K562 (cell line): ENCODE results near the gene CGREF1. TPM values are rescaled to one million over a fixed set of nuclear protein-coding genes. Genes with fewer than 3 reads are reported as not detected.

Experiments
- E2F6 ChIP-seq, 2 experiments: IDR thresholded peaks; 2 replicates each; pipeline ENCODE4 v1.6.1; 2011; ENCODE audit warnings: borderline replicate concordance in 1 of 2, control low read depth in 1 of 2, low read depth in 1 of 2, low read length in 1 of 2, mild to moderate bottlenecking in 1 of 2, mixed read lengths in 1 of 2, moderate library complexity in 1 of 2; ENCODE audit not compliant: insufficient read depth in 1 of 2, insufficient read length in 1 of 2, poor library complexity in 1 of 2, severe bottlenecking in 1 of 2; ENCODE audit errors: extremely low read depth in 1 of 2
- ESRRA ChIP-seq: fragments of 450-650 bp; IDR thresholded peaks from 2 replicates; pipeline ENCODE4 v1.6.1; 2014; ENCODE audit warnings: low read depth, mild to moderate bottlenecking, moderate library complexity, borderline replicate concordance
- FOXA3 ChIP-seq, 2 experiments: fragments of 450-650 bp in 1 of 2; sonication (generic) in 1 of 2; formaldehyde crosslinking; IDR thresholded peaks in 1 of 2; conservative IDR thresholded peaks in 1 of 2; 2 replicates each; pipeline versions ENCODE4 v1.4.0 to v1.8.0; 2020 to 2022; ENCODE audit warnings: mild to moderate bottlenecking in 2 of 2, missing genetic modification reagents in 1 of 2
- FOXK2 ChIP-seq, 2 experiments: fragments of 450-650 bp; IDR thresholded peaks in 1 of 2; conservative IDR thresholded peaks in 1 of 2; 2 replicates each; pipeline ENCODE4 v1.6.1; 2016; ENCODE audit warnings: low read depth in 2 of 2, mild to moderate bottlenecking in 1 of 2
- IRF2 ChIP-seq: sonication (generic); formaldehyde crosslinking; IDR thresholded peaks from 2 replicates; pipeline ENCODE4 v1.8.1; 2022; ENCODE audit warnings: mild to moderate bottlenecking, missing genetic modification reagents
- KAT2B ChIP-seq: IDR thresholded peaks from one replicate; pipeline ENCODE4 v1.6.1; 2012; ENCODE audit warnings: low read depth, mild to moderate bottlenecking, control low read depth, inconsistent platforms, low read length, moderate library complexity
- NCOA2 ChIP-seq, 2 experiments: fragments of 450-650 bp; IDR thresholded peaks; 2 replicates each; pipeline ENCODE4 v1.6.1; 2018; ENCODE audit warnings: mild to moderate bottlenecking in 2 of 2, moderate library complexity in 1 of 2; ENCODE audit not compliant: partially characterized antibody in 2 of 2
- PCBP2 ChIP-seq: fragments of 200-400 bp; formaldehyde crosslinking; IDR thresholded peaks from 2 replicates; pipeline ENCODE4 v1.6.1; 2018; ENCODE audit warnings: low read length, low read depth, mild to moderate bottlenecking, moderate library complexity; ENCODE audit not compliant: poor library complexity, severe bottlenecking
- TAF9B ChIP-seq: fragments of 450-650 bp; IDR thresholded peaks from 2 replicates; pipeline ENCODE4 v1.6.1; 2018; ENCODE audit warnings: mild to moderate bottlenecking; ENCODE audit not compliant: partially characterized antibody
- ZBTB17 ChIP-seq: fragments of 450-650 bp; formaldehyde crosslinking; IDR thresholded peaks from 2 replicates; pipeline ENCODE4 v1.4.0; 2020; ENCODE audit warnings: mild to moderate bottlenecking
- ZBTB49 ChIP-seq: sonication (generic); formaldehyde crosslinking; IDR thresholded peaks from 2 replicates; pipeline ENCODE4 v1.8.0; 2022; ENCODE audit warnings: missing genetic modification reagents, mild to moderate bottlenecking, borderline replicate concordance
- ZFP36 ChIP-seq: fragments of 150-350 bp; IDR thresholded peaks from 2 replicates; pipeline ENCODE4 v1.6.1; 2018; ENCODE audit warnings: low read length, low read depth; ENCODE audit not compliant: partially characterized antibody
- ZNF76 ChIP-seq: fragments of 250-450 bp; sonication (Bioruptor Pico); IDR thresholded peaks from 2 replicates; pipeline ENCODE4 v1.4.0; 2020; ENCODE audit warnings: mild to moderate bottlenecking, moderate library complexity, borderline replicate concordance
- polyA plus RNA-seq, 8 experiments: library from polyadenylated mRNA; depleted of rRNA in 4 of 8; stranded (reverse) in 5 of 8; unstranded in 3 of 8; fragments of >200 nt; fragmentation: Nextera tagmentation in 2 of 8; fragmentation: Illumina TruSeq in 1 of 8; extraction: Ambion mirVana in 2 of 8; extraction: Trizol in 1 of 8; gene quantifications; 2 replicates each; pipeline versions ENCODE4 v1.2.1 to v1.2.3, GENCODE V29; 2011 to 2014; ENCODE audit warnings: inconsistent platforms in 1 of 8, missing spikeins in 1 of 8
- total RNA-seq, 7 experiments: library from RNA; depleted of rRNA in 6 of 7; stranded (reverse); fragments of >200 nt in 6 of 7; fragmentation: Illumina TruSeq in 2 of 7; extraction: Trizol in 2 of 7; gene quantifications; 2 replicates each; pipeline versions ENCODE4 v1.2.1 to v1.2.3, GENCODE V29; 2011 to 2021; ENCODE audit warnings: low replicate concordance in 1 of 7
- TF ChIP-seq, protein P1 (sequence below): sonication (generic); formaldehyde crosslinking; IDR thresholded peaks from 2 replicates; pipeline ENCODE4 v1.8.1; 2023; ENCODE audit warnings: mild to moderate bottlenecking, missing genetic modification reagents, moderate library complexity
- TF ChIP-seq, protein P2 (sequence below): sonication (generic); formaldehyde crosslinking; IDR thresholded peaks from 2 replicates; pipeline ENCODE4 v1.8.1; 2022; ENCODE audit warnings: missing genetic modification reagents
- TF ChIP-seq, protein P3 (sequence below), 2 experiments: fragments of 450-650 bp; IDR thresholded peaks; 2 replicates each; pipeline ENCODE4 v1.6.1; 2016
- TF ChIP-seq, protein P4 (sequence below): sonication (generic); formaldehyde crosslinking; IDR thresholded peaks from 2 replicates; pipeline ENCODE4 v1.9.0; 2022; ENCODE audit warnings: mild to moderate bottlenecking, missing genetic modification reagents

The CGREF1 gene
- total and polyA plus RNA-seq, 9 of the 15 experiments (the other 6 are each of a cell fraction or from before 2014, with no cell fraction given), result 0.07 to 0.50 (median 0.37) TPM

DNA sequence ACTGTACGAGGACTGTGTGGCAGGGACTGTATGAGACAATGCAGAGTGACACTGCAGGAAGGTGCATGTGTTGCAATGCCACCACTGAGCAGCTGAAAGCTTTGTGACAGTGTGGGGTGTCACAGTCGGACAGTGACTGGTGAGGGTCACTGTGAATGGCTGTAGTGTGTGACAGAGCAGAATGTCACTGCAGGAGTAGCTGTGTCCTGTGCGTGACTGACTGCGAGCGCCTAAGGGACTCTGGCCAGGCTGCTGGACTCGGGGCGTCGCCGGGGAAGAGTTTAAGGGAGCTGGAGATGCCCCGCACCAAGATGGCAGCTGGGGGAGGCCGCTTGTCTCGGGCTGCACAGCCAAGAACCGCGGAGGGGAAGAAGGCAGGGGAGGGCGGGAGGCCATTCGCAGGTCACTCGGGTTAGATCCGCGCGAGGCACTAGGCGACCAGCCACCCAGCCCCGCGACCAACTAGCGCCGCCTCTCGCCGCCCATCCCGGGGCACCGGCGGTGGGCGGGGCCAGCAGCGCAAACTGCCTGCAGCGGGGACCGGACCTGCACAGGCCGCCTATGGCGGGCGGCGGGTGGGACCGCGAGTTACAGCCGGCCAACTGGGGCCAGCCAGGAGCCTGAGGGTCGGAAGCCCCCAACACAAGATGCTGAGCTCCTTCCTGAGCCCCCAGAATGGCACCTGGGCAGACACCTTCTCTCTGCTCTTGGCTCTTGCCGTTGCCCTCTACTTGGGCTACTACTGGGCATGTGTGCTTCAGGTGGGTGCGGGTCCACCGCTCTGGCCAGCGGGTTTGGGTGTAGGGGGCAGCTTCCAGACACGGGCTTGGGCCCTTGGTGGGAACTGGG is 4.6 kb upstream of the CGREF1 start, which contains the start of gene ABHD1 (continued):
- TF ChIP-seq ZBTB49 (CRISPR knock-in tag) (no peak), FOXK2 (conservative IDR thresholded peaks at IDR 0.05 in 1 of 2, IDR thresholded peaks at IDR 0.05 in 1 of 2; ENCODE audit: low read depth in 2 of 2) (no peak), ZBTB17 (CRISPR knock-in tag) (peak; percentile 51; the same call in 1 of the 2 replicates), E2F6 (IDR thresholded peaks at IDR 0.05; ENCODE audit: borderline replicate concordance in 1 of 2, extremely low read depth in 1 of 2, insufficient read depth in 1 of 2, insufficient read length in 1 of 2, low read depth in 1 of 2, low read length in 1 of 2, poor library complexity in 1 of 2, severe bottlenecking in 1 of 2) (no peak), ESRRA (no peak), NCOA2 (IDR thresholded peaks at IDR 0.05; ENCODE audit: partially characterized antibody in 2 of 2) (no peak), PCBP2 (no peak), FOXA3 (CRISPR knock-in tag; conservative IDR thresholded peaks at IDR 0.05 in 1 of 2, IDR thresholded peaks at IDR 0.05 in 1 of 2) (no peak), ZNF76 (CRISPR knock-in tag) (no peak), KAT2B (no peak), ZFP36 (no peak), TAF9B (no peak), IRF2 (CRISPR knock-in tag) (no peak)
- TF ChIP-seq, protein P1, sequence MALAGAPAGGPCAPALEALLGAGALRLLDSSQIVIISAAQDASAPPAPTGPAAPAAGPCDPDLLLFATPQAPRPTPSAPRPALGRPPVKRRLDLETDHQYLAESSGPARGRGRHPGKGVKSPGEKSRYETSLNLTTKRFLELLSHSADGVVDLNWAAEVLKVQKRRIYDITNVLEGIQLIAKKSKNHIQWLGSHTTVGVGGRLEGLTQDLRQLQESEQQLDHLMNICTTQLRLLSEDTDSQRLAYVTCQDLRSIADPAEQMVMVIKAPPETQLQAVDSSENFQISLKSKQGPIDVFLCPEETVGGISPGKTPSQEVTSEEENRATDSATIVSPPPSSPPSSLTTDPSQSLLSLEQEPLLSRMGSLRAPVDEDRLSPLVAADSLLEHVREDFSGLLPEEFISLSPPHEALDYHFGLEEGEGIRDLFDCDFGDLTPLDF (CRISPR knock-in tag), result no peak
- TF ChIP-seq, protein P2, sequence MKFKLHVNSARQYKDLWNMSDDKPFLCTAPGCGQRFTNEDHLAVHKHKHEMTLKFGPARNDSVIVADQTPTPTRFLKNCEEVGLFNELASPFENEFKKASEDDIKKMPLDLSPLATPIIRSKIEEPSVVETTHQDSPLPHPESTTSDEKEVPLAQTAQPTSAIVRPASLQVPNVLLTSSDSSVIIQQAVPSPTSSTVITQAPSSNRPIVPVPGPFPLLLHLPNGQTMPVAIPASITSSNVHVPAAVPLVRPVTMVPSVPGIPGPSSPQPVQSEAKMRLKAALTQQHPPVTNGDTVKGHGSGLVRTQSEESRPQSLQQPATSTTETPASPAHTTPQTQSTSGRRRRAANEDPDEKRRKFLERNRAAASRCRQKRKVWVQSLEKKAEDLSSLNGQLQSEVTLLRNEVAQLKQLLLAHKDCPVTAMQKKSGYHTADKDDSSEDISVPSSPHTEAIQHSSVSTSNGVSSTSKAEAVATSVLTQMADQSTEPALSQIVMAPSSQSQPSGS (CRISPR knock-in tag), result no peak
- TF ChIP-seq, protein P3, sequence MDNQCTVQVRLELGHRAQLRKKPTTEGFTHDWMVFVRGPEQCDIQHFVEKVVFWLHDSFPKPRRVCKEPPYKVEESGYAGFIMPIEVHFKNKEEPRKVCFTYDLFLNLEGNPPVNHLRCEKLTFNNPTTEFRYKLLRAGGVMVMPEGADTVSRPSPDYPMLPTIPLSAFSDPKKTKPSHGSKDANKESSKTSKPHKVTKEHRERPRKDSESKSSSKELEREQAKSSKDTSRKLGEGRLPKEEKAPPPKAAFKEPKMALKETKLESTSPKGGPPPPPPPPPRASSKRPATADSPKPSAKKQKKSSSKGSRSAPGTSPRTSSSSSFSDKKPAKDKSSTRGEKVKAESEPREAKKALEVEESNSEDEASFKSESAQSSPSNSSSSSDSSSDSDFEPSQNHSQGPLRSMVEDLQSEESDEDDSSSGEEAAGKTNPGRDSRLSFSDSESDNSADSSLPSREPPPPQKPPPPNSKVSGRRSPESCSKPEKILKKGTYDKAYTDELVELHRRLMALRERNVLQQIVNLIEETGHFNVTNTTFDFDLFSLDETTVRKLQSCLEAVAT (IDR thresholded peaks at IDR 0.05), result no peak
- TF ChIP-seq, protein P4, sequence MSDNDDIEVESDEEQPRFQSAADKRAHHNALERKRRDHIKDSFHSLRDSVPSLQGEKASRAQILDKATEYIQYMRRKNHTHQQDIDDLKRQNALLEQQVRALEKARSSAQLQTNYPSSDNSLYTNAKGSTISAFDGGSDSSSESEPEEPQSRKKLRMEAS (CRISPR knock-in tag), result no peak
